K562 (cell line): ENCODE data around the gene YOD1. TPM values are rescaled to one million over a fixed set of nuclear protein-coding genes. Genes with fewer than 3 reads are reported as not detected.

Experiments
- ADNP ChIP-seq: fragments of 200-800 bp; sonication (Bioruptor generic); IDR thresholded peaks from 2 replicates; pipeline ENCODE4 v1.6.1; 2016; ENCODE audit warnings: missing genetic modification characterization, missing compliant biosample characterization
- DMBX1 ChIP-seq: fragments of 250-450 bp; sonication (Bioruptor Pico); IDR thresholded peaks from 2 replicates; pipeline ENCODE4 v1.8.0; 2022; ENCODE audit warnings: inconsistent platforms, mild to moderate bottlenecking, moderate library complexity, borderline replicate concordance
- DNMT1 ChIP-seq: fragments of 450-650 bp; IDR thresholded peaks from 2 replicates; pipeline ENCODE4 v1.6.1; 2016; ENCODE audit warnings: antibody characterized with exemption, mild to moderate bottlenecking
- E2F8 ChIP-seq: fragments of 450-650 bp; IDR thresholded peaks from 2 replicates; pipeline ENCODE4 v1.7.1; 2018; ENCODE audit warnings: mild to moderate bottlenecking, low read depth; ENCODE audit not compliant: partially characterized antibody
- GATAD2B ChIP-seq: fragments of 450-650 bp; IDR thresholded peaks from 2 replicates; pipeline ENCODE4 v1.6.1; 2017; ENCODE audit warnings: mild to moderate bottlenecking, borderline replicate concordance
- HOXB6 ChIP-seq: fragments of 250-450 bp; sonication (Bioruptor Pico); IDR thresholded peaks from 2 replicates; pipeline ENCODE4 v1.5.1; 2022; ENCODE audit warnings: mild to moderate bottlenecking, borderline replicate concordance
- ILF3 ChIP-seq: fragments of 450-650 bp; IDR thresholded peaks from 2 replicates; pipeline ENCODE4 v1.6.1; 2018; ENCODE audit warnings: antibody characterized with exemption, mild to moderate bottlenecking, moderate library complexity, borderline replicate concordance
- KLF10 ChIP-seq: fragments of 250-450 bp; sonication (Bioruptor Pico); IDR thresholded peaks from 2 replicates; pipeline ENCODE4 v1.6.1; 2021; ENCODE audit warnings: matching md5 sums
- NFYB ChIP-seq: IDR thresholded peaks from 2 replicates; pipeline ENCODE4 v1.6.1; 2011; ENCODE audit warnings: mild to moderate bottlenecking, moderate library complexity; ENCODE audit not compliant: insufficient read length; ENCODE audit errors: extremely low read depth
- POLR2B ChIP-seq: fragments of 450-650 bp; IDR thresholded peaks from 2 replicates; pipeline ENCODE4 v1.6.1; 2018; ENCODE audit warnings: low read depth; ENCODE audit not compliant: partially characterized antibody
- PRDM10 ChIP-seq: fragments of 450-650 bp; IDR thresholded peaks from 2 replicates; pipeline ENCODE4 v1.6.1; 2018; ENCODE audit not compliant: partially characterized antibody
- PTTG1 ChIP-seq: fragments of 450-650 bp; IDR thresholded peaks from 2 replicates; pipeline ENCODE4 v1.6.1; 2016; ENCODE audit warnings: low read depth, mild to moderate bottlenecking, missing genetic modification characterization, missing compliant biosample characterization
- TAL1 ChIP-seq: fragments of 450-650 bp; IDR thresholded peaks from 2 replicates; pipeline ENCODE4 v1.6.1; 2016; ENCODE audit warnings: mild to moderate bottlenecking
- VEZF1 ChIP-seq: fragments of 200-800 bp; sonication (Bioruptor generic); IDR thresholded peaks from 2 replicates; pipeline ENCODE4 v1.6.1; 2017; ENCODE audit warnings: missing genetic modification characterization, missing compliant biosample characterization
- ZKSCAN1 ChIP-seq: fragments of 150-350 bp; IDR thresholded peaks from 2 replicates; pipeline ENCODE4 v1.6.1; 2016; ENCODE audit warnings: low read depth, low read length
- ZNF263 ChIP-seq: sonication (generic); formaldehyde crosslinking; IDR thresholded peaks from 2 replicates; pipeline ENCODE4 v1.8.0; 2022; ENCODE audit warnings: mild to moderate bottlenecking, missing genetic modification reagents, borderline replicate concordance
- ZNF551 ChIP-seq: fragments of 250-450 bp; sonication (Bioruptor Pico); IDR thresholded peaks from 2 replicates; pipeline ENCODE4 v1.5.0; 2021; ENCODE audit warnings: mild to moderate bottlenecking, moderate library complexity
- ZNF561 ChIP-seq: fragments of 450-650 bp; formaldehyde crosslinking; conservative IDR thresholded peaks from 2 replicates; pipeline ENCODE4 v1.4.0; 2020; ENCODE audit warnings: mild to moderate bottlenecking, moderate library complexity
- ZNF79 ChIP-seq: fragments of 250-450 bp; sonication (Bioruptor Pico); IDR thresholded peaks from 2 replicates; pipeline ENCODE4 v1.4.0; 2020; ENCODE audit warnings: low read depth, mild to moderate bottlenecking, moderate library complexity
- polyA plus RNA-seq, 8 experiments: library from polyadenylated mRNA; depleted of rRNA in 4 of 8; stranded (reverse) in 5 of 8; unstranded in 3 of 8; fragments of >200 nt; fragmentation: Nextera tagmentation in 2 of 8; fragmentation: Illumina TruSeq in 1 of 8; extraction: Ambion mirVana in 2 of 8; extraction: Trizol in 1 of 8; gene quantifications; 2 replicates each; pipeline versions ENCODE4 v1.2.1 to v1.2.3, GENCODE V29; 2011 to 2014; ENCODE audit warnings: inconsistent platforms in 1 of 8, missing spikeins in 1 of 8
- total RNA-seq, 7 experiments: library from RNA; depleted of rRNA in 6 of 7; stranded (reverse); fragments of >200 nt in 6 of 7; fragmentation: Illumina TruSeq in 2 of 7; extraction: Trizol in 2 of 7; gene quantifications; 2 replicates each; pipeline versions ENCODE4 v1.2.1 to v1.2.3, GENCODE V29; 2011 to 2021; ENCODE audit warnings: low replicate concordance in 1 of 7

The YOD1 gene
- total and polyA plus RNA-seq, 9 of the 15 experiments (the other 6 are each of a cell fraction or from before 2014, with no cell fraction given): 18.2 to 78.1 (median 46.9) TPM

- TF ChIP-seq KLF10 (CRISPR knock-in tag) (no peak), TAL1 (no peak), PRDM10 (no peak), VEZF1 (no peak), ZNF79 (CRISPR knock-in tag) (peak; percentile 81; the same call in 1 of the 2 replicates), NFYB (no peak), GATAD2B (no peak), ZKSCAN1 (no peak), HOXB6 (CRISPR knock-in tag) (no peak), POLR2B (no peak), ZNF263 (CRISPR knock-in tag) (no peak), PTTG1 (tag) (no peak), ILF3 (no peak), DNMT1 (no peak), ZNF551 (CRISPR knock-in tag) (0 out of 2 replicates have a peak, but pooled peaks have one; percentile 16), ZNF561 (peak; percentile 82; the same call in 1 of the 2 replicates), E2F8 (no peak), DMBX1 (CRISPR knock-in tag) (peak; percentile 96), ADNP (tag) (no peak)
These were observed 25.7 kb downstream of the YOD1 start (continued) for GRCh38 chr1:207025146-207025880.
